T-helper 1 cell treated with Interleukin-12 subunit alpha and Interleukin-12 subunit beta and Interleukin-4 antibody, amounts not matched to agents 30 ng/mL and 1 ng/mL, for 36 hours (primary cell): Measurements from ENCODE around the gene SLC5A2. TPM values are rescaled to one million over a fixed set of nuclear protein-coding genes. Genes with fewer than 3 reads are reported as not detected.
"Not testable (repeated sequence)": the region's sequence is repeated elsewhere in the genome, so short reads cannot be mapped to it uniquely, and the experiment has no call there.

Experiments used
- intact Hi-C: fragments of 100-400 bp; cut with micrococcal nuclease; formaldehyde crosslinking; loops from one replicate; pipeline ENCODE4 v1.15.1; 2024
- total RNA-seq: library from RNA; stranded (reverse); gene quantifications from 2 replicates; pipeline ENCODE4 v1.2.3, GENCODE V29; 2022

Gene SLC5A2
- total RNA-seq, 1 donor from 2014 or later = not detected

GRCh38 chr16:31523768-31524167, 40.8 kb downstream of the SLC5A2 start:
- intact Hi-C loops = not testable (repeated sequence)

DNA sequence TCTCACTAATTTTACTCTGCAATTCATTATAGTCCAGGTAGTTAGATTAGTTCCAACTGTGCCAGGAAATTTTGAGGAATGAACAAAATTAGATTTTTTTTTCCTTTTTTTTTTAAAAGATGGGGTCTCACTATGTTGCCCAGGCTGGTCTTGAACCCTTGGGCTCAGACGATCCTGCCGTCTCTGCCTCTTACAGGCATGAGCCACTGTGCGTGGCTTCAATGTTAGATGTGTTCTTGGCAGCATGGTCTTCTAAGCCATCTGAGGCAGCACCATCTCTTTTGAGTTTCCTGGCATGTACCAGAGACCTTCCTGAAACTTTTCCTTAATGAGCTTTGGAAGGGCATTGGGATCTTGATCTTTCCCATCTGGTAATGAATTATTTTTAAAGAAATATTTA, 42.2 kb downstream of the SLC5A2 start:
- intact Hi-C loops = no loop called here

GRCh38 chr16:31527734-31528274, 44.9 kb downstream of the SLC5A2 start, which contains the start of gene AHSP:
TSS of gene AHSP (plus strand) at chr16:31527900. CDS start at chr16:31528140, 240 bp downstream.
- intact Hi-C loops = no loop called here

DNA sequence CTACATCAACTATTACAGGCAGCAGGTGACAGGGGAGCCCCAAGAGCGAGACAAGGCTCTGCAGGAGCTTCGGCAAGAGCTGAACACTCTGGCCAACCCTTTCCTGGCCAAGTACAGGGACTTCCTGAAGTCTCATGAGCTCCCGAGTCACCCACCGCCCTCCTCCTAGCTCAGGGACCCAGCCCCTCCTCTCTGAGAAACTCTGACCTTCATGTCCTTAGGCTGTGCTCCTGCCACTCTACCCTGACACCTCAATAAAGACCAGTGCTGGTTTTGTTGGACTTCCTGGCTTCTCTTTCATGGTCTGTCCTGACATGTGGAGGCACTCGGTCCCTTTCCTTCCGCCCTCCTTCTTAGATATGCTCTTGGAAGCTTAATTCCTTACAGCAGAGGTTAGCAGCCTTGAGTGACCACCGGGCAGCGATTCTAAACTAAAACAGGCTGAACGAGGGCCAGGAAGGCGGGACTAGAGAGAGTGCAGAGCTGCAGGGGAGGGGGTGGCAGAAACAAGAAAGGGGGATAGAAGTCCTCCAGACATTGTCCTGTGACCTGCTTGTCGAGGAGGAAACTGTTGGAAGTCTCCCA, 45.7 kb downstream of the SLC5A2 start:
- intact Hi-C loops = no loop called here

DNA sequence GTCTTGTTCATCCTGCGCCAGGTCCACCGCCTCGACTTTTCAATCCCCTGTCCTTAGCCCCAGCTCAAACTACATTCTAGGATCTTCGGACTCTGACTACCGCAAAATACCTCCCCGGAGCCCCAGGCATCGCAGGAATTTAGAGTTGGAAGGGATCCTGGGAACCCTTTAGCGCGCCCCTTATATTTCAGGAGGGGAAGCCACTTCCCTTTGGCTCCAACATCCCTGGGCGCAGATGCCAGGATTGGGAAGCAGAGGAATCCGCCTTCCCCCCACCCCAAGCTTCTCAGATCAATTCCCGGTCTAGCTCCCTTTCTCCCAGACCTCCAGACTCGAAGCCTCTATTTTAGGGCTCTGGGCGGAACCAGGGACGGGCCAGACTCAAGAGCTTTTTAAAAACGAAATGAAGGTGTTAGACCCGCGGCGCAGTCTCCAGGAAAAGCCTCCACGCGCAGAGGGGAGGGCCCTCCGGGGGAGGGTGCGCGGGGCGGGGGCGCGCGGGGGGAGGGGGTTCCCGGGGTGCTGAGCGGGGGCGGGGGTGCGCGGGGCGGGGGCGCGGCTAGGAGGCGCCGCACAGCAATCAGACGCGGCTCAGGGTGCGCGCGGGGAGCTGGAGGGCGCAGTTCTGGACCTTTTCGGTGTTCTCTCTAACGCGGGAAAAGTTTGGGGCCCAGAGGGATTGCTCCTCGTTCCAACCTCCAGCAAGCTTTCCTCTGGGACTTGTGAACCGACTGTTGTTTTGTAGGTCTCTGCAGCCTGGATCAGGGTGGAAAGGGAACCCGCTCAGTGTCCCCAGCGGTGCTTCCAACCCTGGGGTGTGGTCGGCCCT, 46.4 kb downstream of the SLC5A2 start:
- intact Hi-C loops = no loop called here

DNA sequence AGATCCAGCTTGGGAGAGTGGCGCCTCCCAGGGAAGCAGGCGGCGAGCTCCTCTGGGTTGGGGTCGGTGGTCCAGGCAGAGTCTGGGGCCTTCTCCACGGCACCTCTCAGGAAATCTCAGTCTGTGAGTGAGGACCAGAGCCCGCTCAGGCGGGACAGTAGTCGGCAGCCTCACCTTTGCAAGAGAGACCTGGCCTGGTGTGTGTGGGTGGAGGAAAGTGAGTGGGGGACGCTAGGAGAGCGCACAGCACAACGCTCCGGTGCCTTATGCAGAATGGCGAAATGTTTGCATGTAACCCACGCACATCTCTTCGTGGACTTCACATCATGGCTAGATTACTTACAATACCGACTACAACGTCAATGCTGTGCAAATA, 47.0 kb downstream of the SLC5A2 start:
- intact Hi-C loops = no loop called here

- intact Hi-C loops = no loop called here
Measured at GRCh38 chr16:31530405-31530804, 47.5 kb downstream of the SLC5A2 start.

- intact Hi-C loops = no loop called here
Measured at GRCh38 chr16:31531096-31531495, 48.2 kb downstream of the SLC5A2 start.

DNA sequence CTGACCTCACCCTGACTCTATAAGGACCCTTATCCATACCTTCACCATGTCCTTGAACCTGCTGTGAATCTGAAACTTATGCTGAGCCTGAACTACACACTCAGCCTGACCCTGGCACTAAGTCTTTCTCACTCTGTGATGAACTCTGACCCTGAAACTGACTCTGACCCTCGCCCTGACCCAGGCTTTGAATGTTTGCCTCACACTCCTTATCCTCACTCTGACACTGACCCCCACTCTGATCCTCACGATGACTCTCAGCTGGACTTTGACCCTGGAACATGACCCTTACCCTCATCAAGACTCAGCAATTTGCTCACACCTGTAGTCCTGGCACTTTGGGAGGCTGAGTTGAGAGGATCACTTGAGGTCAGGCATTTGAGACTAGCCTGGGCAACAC, 49.2 kb downstream of the SLC5A2 start:
- intact Hi-C loops = no loop called here

DNA sequence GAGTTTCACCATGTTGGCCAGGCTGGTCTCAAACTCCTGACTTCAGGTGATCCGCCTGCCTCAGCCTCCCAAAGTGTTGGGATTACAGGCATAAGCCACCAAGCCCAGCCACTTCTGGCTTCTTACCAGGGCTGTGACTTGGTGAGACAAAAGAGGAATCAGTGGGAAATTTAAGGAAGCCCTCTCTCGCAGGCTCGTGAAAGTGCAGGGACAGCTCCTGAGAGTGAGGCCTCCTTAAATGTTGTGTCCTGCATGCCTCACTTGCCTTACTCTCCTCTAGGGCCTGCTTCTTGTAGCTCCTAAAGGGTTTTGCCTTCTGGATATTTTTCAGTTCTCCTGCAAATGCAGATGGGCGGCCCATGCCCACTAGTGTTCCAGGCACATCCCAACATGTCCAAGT, 50.0 kb downstream of the SLC5A2 start:
- intact Hi-C loops = no loop called here

- intact Hi-C loops = no loop called here
Measured at GRCh38 chr16:31535737-31536136, 52.8 kb downstream of the SLC5A2 start.

- intact Hi-C loops = no loop called here
Measured at GRCh38 chr16:31536804-31537361, 54.0 kb downstream of the SLC5A2 start.

- intact Hi-C loops = no loop called here
Measured at GRCh38 chr16:31537362-31538242, 54.7 kb downstream of the SLC5A2 start.

DNA sequence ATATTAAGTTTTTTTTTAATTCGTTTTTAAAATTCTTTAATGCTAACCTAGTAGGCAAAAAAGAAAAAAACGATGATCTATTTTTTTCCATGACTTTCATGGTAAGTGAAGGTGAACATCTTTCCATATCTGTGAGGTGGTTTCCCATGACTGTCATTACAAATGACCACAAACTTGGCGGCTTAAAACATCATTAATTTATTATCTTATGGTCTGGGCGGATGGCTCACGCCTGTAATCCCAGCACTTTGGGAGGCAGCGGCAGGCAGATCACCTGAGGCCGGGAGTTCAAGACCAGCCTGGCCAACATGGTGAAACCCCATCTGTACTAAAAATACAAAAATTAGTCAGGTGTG, 55.3 kb downstream of the SLC5A2 start:
- intact Hi-C loops = not testable (repeated sequence)

GRCh38 chr16:31539762-31540161, 56.8 kb downstream of the SLC5A2 start:
- intact Hi-C loops = not testable (repeated sequence)

Other genes starting within 250 kb of the SLC5A2 start
- 88.2 and 91.3 TPM in 2 replicates for gene ITGAM, start 223.1 kb upstream of the SLC5A2 start, total RNA-seq
- gene ITGAX, start 127.9 kb upstream of the SLC5A2 start, total RNA-seq = 137 and 142 TPM in 2 replicates
- gene ITGAD, start 89.8 kb upstream of the SLC5A2 start, total RNA-seq = 0.07 TPM in 1 of 2 replicates, not detected in the other
- gene COX6A2, start 54.8 kb upstream of the SLC5A2 start, total RNA-seq = not detected in 2 replicates
- gene ZNF843, start 40.3 kb upstream of the SLC5A2 start, total RNA-seq = 0.22 and 0.24 TPM in 2 replicates
- gene ARMC5, start 23.6 kb upstream of the SLC5A2 start, total RNA-seq = 15.2 and 16.0 TPM in 2 replicates
- 0.56 and 0.78 TPM in 2 replicates for gene TGFB1I1, start 11.0 kb upstream of the SLC5A2 start, total RNA-seq
- gene RUSF1, start 25.3 kb downstream of the SLC5A2 start, total RNA-seq = 40.0 and 45.7 TPM in 2 replicates
- not detected in 2 replicates for gene AHSP, start 44.8 kb downstream of the SLC5A2 start, total RNA-seq